ENCODE measurements around the gene GPANK1. TPM values are rescaled to one million over a fixed set of nuclear protein-coding genes. Genes with fewer than 3 reads are reported as not detected.

The GPANK1 gene
- total RNA-seq, 1 donor, result 23.9 TPM

DNA sequence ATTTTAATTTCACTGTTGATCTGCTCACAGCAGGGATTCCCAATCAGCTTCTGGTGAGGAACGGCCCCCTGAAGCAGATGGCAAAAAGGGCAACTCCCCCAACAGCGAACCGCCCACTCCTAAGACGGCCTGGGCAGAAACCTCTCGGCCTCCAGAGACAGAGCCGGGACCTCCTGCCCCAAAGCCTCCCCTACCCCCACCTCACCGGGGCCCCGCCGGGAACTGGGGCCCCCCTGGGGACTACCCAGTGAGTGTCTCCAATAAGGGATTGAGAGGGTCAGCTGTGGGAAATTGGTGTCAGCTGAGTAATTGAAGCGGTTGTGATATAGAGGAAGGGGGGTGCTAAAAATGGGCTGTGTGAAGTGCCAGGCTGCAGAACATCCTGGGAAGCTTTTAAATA is 37.8 kb downstream of the GPANK1 start:
- no peak overlapping the region for H3K4me3 ChIP-seq (ENCODE audit: insufficient read depth, low read length)
- H3K79me2 ChIP-seq (ENCODE audit: insufficient read depth, low read length), result peaks cover 84% of the 10 kb centered on the region
- H3K27ac ChIP-seq (ENCODE audit: low read depth, low read length), result no peak overlapping the region
- no peak overlapping the region for H3K4me2 ChIP-seq (ENCODE audit: insufficient read depth, low read length)
- peaks cover 10% of the 10 kb centered on the region for H3K4me1 ChIP-seq (ENCODE audit: insufficient read depth, low read length)
- H3K9me3 ChIP-seq (ENCODE audit: low read depth, low read length), result no peaks in the 10 kb centered on the region
- no peak overlapping the region for H2AFZ ChIP-seq (ENCODE audit: low read length)
- DNase-seq (ENCODE audit: insufficient read length, low spot score, missing footprints), result peak; percentile 43
- H3K27me3 ChIP-seq (ENCODE audit: insufficient read depth, low read length), result no peaks in the 10 kb centered on the region
- TF ChIP-seq, protein P1, sequence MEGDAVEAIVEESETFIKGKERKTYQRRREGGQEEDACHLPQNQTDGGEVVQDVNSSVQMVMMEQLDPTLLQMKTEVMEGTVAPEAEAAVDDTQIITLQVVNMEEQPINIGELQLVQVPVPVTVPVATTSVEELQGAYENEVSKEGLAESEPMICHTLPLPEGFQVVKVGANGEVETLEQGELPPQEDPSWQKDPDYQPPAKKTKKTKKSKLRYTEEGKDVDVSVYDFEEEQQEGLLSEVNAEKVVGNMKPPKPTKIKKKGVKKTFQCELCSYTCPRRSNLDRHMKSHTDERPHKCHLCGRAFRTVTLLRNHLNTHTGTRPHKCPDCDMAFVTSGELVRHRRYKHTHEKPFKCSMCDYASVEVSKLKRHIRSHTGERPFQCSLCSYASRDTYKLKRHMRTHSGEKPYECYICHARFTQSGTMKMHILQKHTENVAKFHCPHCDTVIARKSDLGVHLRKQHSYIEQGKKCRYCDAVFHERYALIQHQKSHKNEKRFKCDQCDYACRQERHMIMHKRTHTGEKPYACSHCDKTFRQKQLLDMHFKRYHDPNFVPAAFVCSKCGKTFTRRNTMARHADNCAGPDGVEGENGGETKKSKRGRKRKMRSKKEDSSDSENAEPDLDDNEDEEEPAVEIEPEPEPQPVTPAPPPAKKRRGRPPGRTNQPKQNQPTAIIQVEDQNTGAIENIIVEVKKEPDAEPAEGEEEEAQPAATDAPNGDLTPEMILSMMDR (IDR thresholded peaks at IDR 0.05; ENCODE audit: extremely low read depth, low read depth, low read length), result no peak
- H3K36me3 ChIP-seq (ENCODE audit: insufficient read depth, low read length), result peaks cover 95% of the 10 kb centered on the region
- H4K20me1 ChIP-seq (ENCODE audit: insufficient read depth, low read length), result peaks cover 55% of the 10 kb centered on the region

DNA sequence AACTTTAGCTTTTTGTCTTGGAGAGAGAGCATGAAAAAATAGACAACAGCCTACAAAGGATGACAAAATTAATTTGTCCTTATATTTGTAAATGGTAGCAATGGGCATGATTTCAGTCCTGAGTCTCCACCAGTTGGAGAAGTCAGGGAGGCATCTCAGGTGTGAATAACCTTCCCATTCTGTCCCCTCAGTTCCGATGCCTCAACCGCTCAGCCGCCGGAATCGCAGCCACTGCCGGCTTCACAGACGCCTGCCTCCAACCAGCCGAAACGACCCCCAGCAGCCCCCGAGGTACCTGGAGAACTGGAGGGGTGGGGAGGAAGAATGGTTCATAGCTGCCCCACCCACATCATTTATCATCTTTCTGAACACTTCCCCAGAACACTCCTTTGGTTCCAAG is 40.7 kb downstream of the GPANK1 start:
- Histone ChIP-seq H4K20me1 (ENCODE audit: insufficient read depth, low read length) (peaks cover 56% of the 10 kb centered on the region), H3K4me1 (ENCODE audit: insufficient read depth, low read length) (peaks cover 18% of the 10 kb centered on the region), H3K4me2 (ENCODE audit: insufficient read depth, low read length) (no peak overlapping the region), H3K27ac (ENCODE audit: low read depth, low read length) (no peak overlapping the region), H2AFZ (ENCODE audit: low read length) (no peak overlapping the region), H3K4me3 (ENCODE audit: insufficient read depth, low read length) (no peak overlapping the region), H3K36me3 (ENCODE audit: insufficient read depth, low read length) (peaks cover 68% of the 10 kb centered on the region), H3K27me3 (ENCODE audit: insufficient read depth, low read length) (no peaks in the 10 kb centered on the region), H3K9me3 (ENCODE audit: low read depth, low read length) (no peaks in the 10 kb centered on the region), H3K79me2 (ENCODE audit: insufficient read depth, low read length) (peaks cover 81% of the 10 kb centered on the region)
- peak; percentile 67 for DNase-seq (ENCODE audit: insufficient read length, low spot score, missing footprints)
- TF ChIP-seq, protein P1 (IDR thresholded peaks at IDR 0.05; ENCODE audit: extremely low read depth, low read depth, low read length), result no peak

DNA sequence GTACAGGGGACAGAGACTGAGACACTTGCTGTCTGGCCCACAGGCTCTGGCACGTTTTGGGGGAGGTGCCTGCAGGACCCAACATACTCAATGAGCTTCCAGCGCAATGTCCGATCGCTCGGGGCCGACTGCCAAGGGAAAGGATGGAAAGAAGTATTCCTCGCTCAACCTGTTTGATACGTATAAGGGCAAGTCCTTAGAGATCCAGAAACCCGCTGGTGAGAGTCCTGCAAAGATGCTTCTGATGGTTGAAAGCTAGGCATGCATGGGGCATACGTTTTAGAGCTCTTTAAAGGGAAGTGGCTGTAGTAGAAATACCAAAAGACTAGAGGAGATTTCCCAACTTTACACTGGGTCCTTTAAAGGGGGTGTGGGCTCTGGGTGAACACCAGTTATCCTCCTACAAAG is 42.1 kb downstream of the GPANK1 start:
- TF ChIP-seq, protein P1 (IDR thresholded peaks at IDR 0.05; ENCODE audit: extremely low read depth, low read depth, low read length), result no peak
- Histone ChIP-seq H3K9me3 (ENCODE audit: low read depth, low read length) (no peaks in the 10 kb centered on the region), H4K20me1 (ENCODE audit: insufficient read depth, low read length) (peaks cover 51% of the 10 kb centered on the region), H3K4me2 (ENCODE audit: insufficient read depth, low read length) (peak overlapping the region; percentile 95), H3K27me3 (ENCODE audit: insufficient read depth, low read length) (no peaks in the 10 kb centered on the region), H3K79me2 (ENCODE audit: insufficient read depth, low read length) (peaks cover 70% of the 10 kb centered on the region), H3K4me1 (ENCODE audit: insufficient read depth, low read length) (peaks cover 18% of the 10 kb centered on the region), H3K4me3 (ENCODE audit: insufficient read depth, low read length) (peak overlapping the region; percentile 99), H3K36me3 (ENCODE audit: insufficient read depth, low read length) (peaks cover 54% of the 10 kb centered on the region), H2AFZ (ENCODE audit: low read length) (no peak overlapping the region), H3K27ac (ENCODE audit: low read depth, low read length) (peak overlapping the region; percentile 91)
- DNase-seq (ENCODE audit: insufficient read length, low spot score, missing footprints), result peak; percentile 49

DNA sequence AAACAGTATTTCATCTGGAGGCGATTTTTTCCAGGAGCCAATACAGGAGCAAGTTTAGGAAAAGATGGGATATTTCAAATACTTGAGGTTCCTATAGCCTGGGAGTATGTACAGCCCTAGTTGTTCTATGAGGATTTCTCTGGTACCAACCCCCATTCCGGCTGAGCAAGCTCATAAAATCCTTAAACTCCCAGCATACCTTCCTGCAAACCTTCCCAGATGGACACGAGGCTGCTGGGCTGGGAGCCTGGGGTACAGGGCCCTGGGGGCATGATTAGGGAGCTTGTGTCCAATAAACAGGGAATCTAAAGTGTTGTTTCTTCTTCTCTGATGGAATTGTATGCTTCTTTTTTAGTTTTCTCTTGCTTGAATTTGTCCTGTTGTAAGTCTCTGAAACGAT is 42.8 kb downstream of the GPANK1 start:
- H4K20me1 ChIP-seq (ENCODE audit: insufficient read depth, low read length), result peaks cover 47% of the 10 kb centered on the region

More for the DNA sequence above, 42.8 kb downstream of the GPANK1 start:
- Histone ChIP-seq H3K27ac (ENCODE audit: low read depth, low read length) (peak overlapping the region; percentile 91), H3K79me2 (ENCODE audit: insufficient read depth, low read length) (peaks cover 63% of the 10 kb centered on the region), H3K4me2 (ENCODE audit: insufficient read depth, low read length) (peak overlapping the region; percentile 95), H2AFZ (ENCODE audit: low read length) (no peak overlapping the region), H3K9me3 (ENCODE audit: low read depth, low read length) (no peaks in the 10 kb centered on the region), H3K4me3 (ENCODE audit: insufficient read depth, low read length) (peak overlapping the region; percentile 99), H3K36me3 (ENCODE audit: insufficient read depth, low read length) (peaks cover 47% of the 10 kb centered on the region), H3K4me1 (ENCODE audit: insufficient read depth, low read length) (peaks cover 18% of the 10 kb centered on the region), H3K27me3 (ENCODE audit: insufficient read depth, low read length) (no peaks in the 10 kb centered on the region)
- TF ChIP-seq, protein P1 (IDR thresholded peaks at IDR 0.05; ENCODE audit: extremely low read depth, low read depth, low read length), result no peak
- DNase-seq (ENCODE audit: insufficient read length, low spot score, missing footprints), result peak; percentile 90

All from osteoblast (primary cell).